ENCODE results near the gene AMPD2. TPM values are rescaled to one million over a fixed set of nuclear protein-coding genes. Genes with fewer than 3 reads are reported as not detected.
A peak's percentile ranks its signal among the peaks of the same experiment; 100 is the strongest.

Gene AMPD2
- total RNA-seq, 5 donors from 2014 or later (not counting 1 experiment from before 2014, with no cell fraction given) = 90.2 to 285 (median 100) TPM

- Histone ChIP-seq H3K4me1 (ENCODE audit: control insufficient read depth in 1 of 2, extremely low read depth in 1 of 2, insufficient read depth in 2 of 2, low read length in 2 of 2) (peaks cover 0 to 20% of the 10 kb centered on the region in 2 experiments), H3K27me3 (replicated peaks in 1 of 2; ENCODE audit: control insufficient read depth in 2 of 2, extremely low read depth in 1 of 2, insufficient read depth in 2 of 2, low read length in 1 of 2) (peaks cover 0 to 23% of the 10 kb centered on the region in 2 experiments), H3K4me3 (ENCODE audit: control insufficient read depth in 1 of 2, extremely low read depth in 1 of 2, low read length in 1 of 2) (no peak overlapping the region), H3K36me3 (ENCODE audit: control insufficient read depth in 2 of 2, extremely low read depth in 1 of 2, insufficient read depth in 1 of 2, low read length in 1 of 2) (no peaks in the 10 kb centered on the region), H3K27ac (ENCODE audit: low read length) (no peak overlapping the region), H3K9me3 (no peaks in the 10 kb centered on the region)
- H3K27me3 Mint-ChIP-seq = no peaks in the 10 kb centered on the region
- no peak overlapping the region for H3K4me3 Mint-ChIP-seq
- ChIA-PET POLR2A (interaction anchor here (0.8 to 1.0 kb wide), 2 partner anchors 93 kb away, joined by 3 to 5 read pairs; partner anchors contain the start of gene GNAI3 (in 2 of the 2)), CTCF (interaction anchor here (0.5 to 3.7 kb wide), 23 partner anchors 10 to 376 kb away, joined by 3 to 46 read pairs (median 6); partner anchors contain the start of genes AHCYL1 (in 2 of the 2), GNAI3 (in 2 of the 2), GSTM1 (in 1 of the 2) and GSTM3 (in 1 of the 2))
- no peaks in the 10 kb centered on the region for H3K9me3 Mint-ChIP-seq
- H3K4me1 Mint-ChIP-seq = peaks cover 6 to 13% (median 12%) of the 10 kb centered on the region in 3 donors
- DNase-seq (no peak), ATAC-seq (replicated peaks in 1 of 4) (no peak)
- H3K36me3 Mint-ChIP-seq = no peaks in the 10 kb centered on the region
- H3K27ac Mint-ChIP-seq = no peak overlapping the region
- 60% methylated on average over 1 of the region's 2 CpGs for WGBS (ENCODE audit: insufficient coverage)
Measured at GRCh38 chr1:109641078-109641740, 21.6 kb downstream of the AMPD2 start.

DNA sequence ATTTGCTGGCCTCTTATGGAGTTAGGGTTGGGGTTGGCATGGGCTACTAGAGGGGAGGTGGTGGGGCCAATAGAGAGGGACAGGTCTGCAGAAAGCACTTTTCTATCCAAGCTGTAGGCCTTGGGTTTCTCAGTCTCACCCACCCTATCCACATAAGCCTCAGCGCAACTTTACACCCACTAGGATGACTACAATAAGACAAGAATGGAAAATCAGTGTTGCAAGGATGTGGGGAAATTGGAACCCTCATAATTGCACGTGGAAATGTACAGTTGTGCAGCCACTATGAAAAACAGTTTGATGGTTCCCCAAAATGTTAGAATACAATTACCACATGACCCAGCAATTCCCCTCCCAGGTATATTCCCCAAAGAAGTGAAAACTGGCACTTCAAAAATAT, 22.2 kb downstream of the AMPD2 start:
- H3K36me3 ChIP-seq (ENCODE audit: control insufficient read depth in 2 of 2, extremely low read depth in 1 of 2, insufficient read depth in 1 of 2, low read length in 1 of 2) = no peaks in the 10 kb centered on the region
- ATAC-seq (replicated peaks in 1 of 4) (no peak), DNase-seq (no peak)
- no peak overlapping the region for H3K4me3 Mint-ChIP-seq
- H3K27me3 ChIP-seq (replicated peaks in 1 of 2; ENCODE audit: control insufficient read depth in 2 of 2, extremely low read depth in 1 of 2, insufficient read depth in 2 of 2, low read length in 1 of 2) = peaks cover 0 to 23% of the 10 kb centered on the region in 2 experiments
- WGBS (ENCODE audit: insufficient coverage) = no CpG with 5 or more reads among the region's 2 CpGs
- H3K4me3 ChIP-seq (ENCODE audit: control insufficient read depth in 1 of 2, extremely low read depth in 1 of 2, low read length in 1 of 2) = no peak overlapping the region
- H3K27ac ChIP-seq (ENCODE audit: low read length) = no peak overlapping the region
- H3K4me1 Mint-ChIP-seq = peaks cover 6 to 13% (median 12%) of the 10 kb centered on the region in 3 donors
- ChIA-PET CTCF (interaction anchor here (0.7 to 3.7 kb wide), 10 partner anchors 9 to 365 kb away, joined by 3 to 37 read pairs (median 19); partner anchors contain the start of genes AHCYL1 (in 1 of the 2) and GNAI3 (in 1 of the 2)), POLR2A (no interaction called here)
- H3K27ac Mint-ChIP-seq = no peak overlapping the region
- no peaks in the 10 kb centered on the region for H3K27me3 Mint-ChIP-seq
- H3K9me3 ChIP-seq = no peaks in the 10 kb centered on the region
- H3K4me1 ChIP-seq (ENCODE audit: control insufficient read depth in 1 of 2, extremely low read depth in 1 of 2, insufficient read depth in 2 of 2, low read length in 2 of 2) = peaks cover 0 to 20% of the 10 kb centered on the region in 2 experiments
- H3K9me3 Mint-ChIP-seq = no peaks in the 10 kb centered on the region
- H3K36me3 Mint-ChIP-seq = no peaks in the 10 kb centered on the region

DNA sequence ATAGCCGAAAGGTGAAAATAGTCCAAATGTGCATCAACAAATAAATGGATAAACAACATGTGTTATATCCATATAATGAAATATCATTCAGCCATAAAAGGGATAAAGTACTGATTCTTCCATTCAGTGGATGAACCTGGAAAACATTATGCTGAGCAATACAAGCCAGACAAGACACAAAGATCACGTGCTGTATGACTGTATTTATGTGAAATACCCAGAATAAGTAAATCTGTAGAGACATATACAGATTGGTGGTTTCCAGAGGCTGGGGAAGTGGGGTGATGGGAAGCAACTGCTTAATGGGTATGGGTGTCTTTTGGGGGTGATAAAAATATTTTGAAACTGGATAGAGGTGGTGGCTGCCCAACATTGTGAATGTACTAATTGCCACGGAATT, 23.0 kb downstream of the AMPD2 start:
- ChIA-PET POLR2A (no interaction called here), CTCF (interaction anchor here (0.6 to 1.6 kb wide), 6 partner anchors 9 to 342 kb away, joined by 3 to 8 read pairs (median 4); partner anchors contain the start of gene AHCYL1 (in 2 of the 2))
- Mint-ChIP-seq H3K4me3 (no peak overlapping the region), H3K9me3 (no peaks in the 10 kb centered on the region), H3K4me1 (peaks cover 6 to 13% (median 12%) of the 10 kb centered on the region in 3 donors), H3K27me3 (no peaks in the 10 kb centered on the region), H3K27ac (no peak overlapping the region), H3K36me3 (no peaks in the 10 kb centered on the region)
- ATAC-seq (replicated peaks in 1 of 4) = no peak
- no peaks in the 10 kb centered on the region for H3K36me3 ChIP-seq (ENCODE audit: control insufficient read depth in 2 of 2, extremely low read depth in 1 of 2, insufficient read depth in 1 of 2, low read length in 1 of 2)
- no peak for DNase-seq
- no peak overlapping the region for H3K27ac ChIP-seq (ENCODE audit: low read length)
- no peaks in the 10 kb centered on the region for H3K9me3 ChIP-seq
- WGBS (ENCODE audit: insufficient coverage) = 57% methylated on average over 1 of the region's 3 CpGs
- H3K4me3 ChIP-seq (ENCODE audit: control insufficient read depth in 1 of 2, extremely low read depth in 1 of 2, low read length in 1 of 2) = no peak overlapping the region
- peaks cover 0 to 20% of the 10 kb centered on the region in 2 experiments for H3K4me1 ChIP-seq (ENCODE audit: control insufficient read depth in 1 of 2, extremely low read depth in 1 of 2, insufficient read depth in 2 of 2, low read length in 2 of 2)
- peaks cover 0 to 23% of the 10 kb centered on the region in 2 experiments for H3K27me3 ChIP-seq (replicated peaks in 1 of 2; ENCODE audit: control insufficient read depth in 2 of 2, extremely low read depth in 1 of 2, insufficient read depth in 2 of 2, low read length in 1 of 2)

- no peaks in the 10 kb centered on the region for H3K36me3 ChIP-seq (ENCODE audit: control insufficient read depth in 2 of 2, extremely low read depth in 1 of 2, insufficient read depth in 1 of 2, low read length in 1 of 2)
- peaks cover 0 to 20% of the 10 kb centered on the region in 2 experiments for H3K4me1 ChIP-seq (ENCODE audit: control insufficient read depth in 1 of 2, extremely low read depth in 1 of 2, insufficient read depth in 2 of 2, low read length in 2 of 2)
- Mint-ChIP-seq H3K4me3 (no peak overlapping the region), H3K27me3 (no peaks in the 10 kb centered on the region), H3K36me3 (no peaks in the 10 kb centered on the region), H3K27ac (no peak overlapping the region), H3K4me1 (peaks cover 6 to 13% (median 12%) of the 10 kb centered on the region in 3 donors), H3K9me3 (no peaks in the 10 kb centered on the region)
- ChIA-PET CTCF (interaction anchor here (0.7 to 1.6 kb wide), 10 partner anchors 9 to 341 kb away, joined by 3 to 8 read pairs (median 4); partner anchors contain the start of gene AHCYL1 (in 2 of the 2)), POLR2A (no interaction called here)
- H3K9me3 ChIP-seq = no peaks in the 10 kb centered on the region
- peak; percentile 59 to 91 (median 84) for DNase-seq
- WGBS (ENCODE audit: insufficient coverage) = 38% methylated on average over 26 of the region's 32 CpGs
- H3K27ac ChIP-seq (ENCODE audit: low read length) = no peak overlapping the region
- peaks cover 0 to 19% of the 10 kb centered on the region in 2 experiments for H3K27me3 ChIP-seq (replicated peaks in 1 of 2; ENCODE audit: control insufficient read depth in 2 of 2, extremely low read depth in 1 of 2, insufficient read depth in 2 of 2, low read length in 1 of 2)
- H3K4me3 ChIP-seq (ENCODE audit: control insufficient read depth in 1 of 2, extremely low read depth in 1 of 2, low read length in 1 of 2) = no peak overlapping the region
- ATAC-seq (replicated peaks in 1 of 4) = peak; percentile 89 to 96 (median 93)
Measured at GRCh38 chr1:109643385-109644230, 24.0 kb downstream of the AMPD2 start.

GRCh38 chr1:109644670-109645069, 25.0 kb downstream of the AMPD2 start:
- no peaks in the 10 kb centered on the region for H3K27me3 Mint-ChIP-seq
- no peaks in the 10 kb centered on the region for H3K36me3 Mint-ChIP-seq
- ATAC-seq (replicated peaks in 1 of 4) (no peak), DNase-seq (no peak)
- H3K27ac Mint-ChIP-seq = no peak overlapping the region
- no peaks in the 10 kb centered on the region for H3K9me3 Mint-ChIP-seq
- peaks cover 6 to 15% (median 12%) of the 10 kb centered on the region in 3 donors for H3K4me1 Mint-ChIP-seq
- WGBS (ENCODE audit: insufficient coverage) = no CpG with 5 or more reads among the region's 10 CpGs
- peaks cover 0 to 20% of the 10 kb centered on the region in 2 experiments for H3K4me1 ChIP-seq (ENCODE audit: control insufficient read depth in 1 of 2, extremely low read depth in 1 of 2, insufficient read depth in 2 of 2, low read length in 2 of 2)
- no peak overlapping the region for H3K27ac ChIP-seq (ENCODE audit: low read length)
- peaks cover 0 to 9% of the 10 kb centered on the region in 2 experiments for H3K27me3 ChIP-seq (replicated peaks in 1 of 2; ENCODE audit: control insufficient read depth in 2 of 2, extremely low read depth in 1 of 2, insufficient read depth in 2 of 2, low read length in 1 of 2)
- no peak overlapping the region for H3K4me3 ChIP-seq (ENCODE audit: control insufficient read depth in 1 of 2, extremely low read depth in 1 of 2, low read length in 1 of 2)
- H3K9me3 ChIP-seq = no peaks in the 10 kb centered on the region
- CTCF ChIA-PET = interaction anchor here in 1 of 2 donors (0.6 to 0.7 kb wide), 5 partner anchors 44 to 385 kb away, joined by 3 to 7 read pairs (median 4); no protein-coding TSS in a partner anchor
- no peaks in the 10 kb centered on the region for H3K36me3 ChIP-seq (ENCODE audit: control insufficient read depth in 2 of 2, extremely low read depth in 1 of 2, insufficient read depth in 1 of 2, low read length in 1 of 2)
- H3K4me3 Mint-ChIP-seq = no peak overlapping the region
- POLR2A ChIA-PET = no interaction called here

DNA sequence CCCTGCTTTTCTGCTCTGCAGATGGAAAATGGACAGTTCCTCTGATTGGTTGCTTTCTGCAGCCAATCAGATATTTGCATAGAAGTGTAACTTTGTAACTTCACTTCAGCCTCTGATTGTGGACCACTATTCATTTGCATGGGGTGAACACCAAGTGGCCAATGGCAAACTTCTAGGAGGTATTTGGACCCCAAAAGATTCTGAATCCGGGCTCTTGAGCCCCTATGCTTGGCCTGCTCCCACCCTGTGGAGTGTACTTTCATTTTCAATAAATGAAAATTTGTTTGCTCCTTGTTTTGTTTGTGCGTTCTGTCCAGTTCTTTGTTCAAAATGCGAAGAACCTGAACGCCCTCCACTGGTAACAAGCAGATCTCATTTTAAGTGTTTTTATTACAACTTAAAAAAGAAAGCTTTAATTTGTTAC, 29.9 kb downstream of the AMPD2 start:
- H3K27ac ChIP-seq (ENCODE audit: low read length) = no peak overlapping the region
- Mint-ChIP-seq H3K4me3 (no peak overlapping the region), H3K27ac (no peak overlapping the region), H3K9me3 (no peaks in the 10 kb centered on the region), H3K4me1 (peaks cover 0 to 3% (median 0%) of the 10 kb centered on the region in 3 donors), H3K36me3 (no peaks in the 10 kb centered on the region), H3K27me3 (peaks cover 0 to 7% of the 10 kb centered on the region in 2 donors)
- CTCF ChIA-PET = interaction anchor here (0.6 to 4.4 kb wide), 7 partner anchors 9 to 336 kb away, joined by 3 to 19 read pairs (median 6); partner anchors contain the start of genes AHCYL1 (in 1 of the 2) and GNAI3 (in 1 of the 2)
- H3K27me3 ChIP-seq (replicated peaks in 1 of 2; ENCODE audit: control insufficient read depth in 2 of 2, extremely low read depth in 1 of 2, insufficient read depth in 2 of 2, low read length in 1 of 2) = peaks cover 0 to 1% of the 10 kb centered on the region in 2 experiments
- H3K36me3 ChIP-seq (ENCODE audit: control insufficient read depth in 2 of 2, extremely low read depth in 1 of 2, insufficient read depth in 1 of 2, low read length in 1 of 2) = no peaks in the 10 kb centered on the region
- DNase-seq (no peak), ATAC-seq (replicated peaks in 1 of 4) (no peak)
- no peaks in the 10 kb centered on the region for H3K4me1 ChIP-seq (ENCODE audit: control insufficient read depth in 1 of 2, extremely low read depth in 1 of 2, insufficient read depth in 2 of 2, low read length in 2 of 2)
- H3K9me3 ChIP-seq = no peaks in the 10 kb centered on the region
- H3K4me3 ChIP-seq (ENCODE audit: control insufficient read depth in 1 of 2, extremely low read depth in 1 of 2, low read length in 1 of 2) = no peak overlapping the region
- no CpG with 5 or more reads among the region's 4 CpGs for WGBS (ENCODE audit: insufficient coverage)
- POLR2A ChIA-PET = interaction anchor here in 1 of 2 donors (0.7 kb wide), 1 partner anchor 78 kb away, joined by 5 read pairs; no protein-coding TSS in a partner anchor

Measured in T-cell (primary cell).